Activated CD4-positive, CD25-positive, alpha-beta regulatory T cell (primary cell): ENCODE measurements around the gene ARAP3.

Experiments
- DNase-seq, 4 experiments: peaks; one replicate each; lab custom pipeline; 2025; lab: John Stamatoyannopoulos, UW

ARAP3 gene

GRCh38 chr5:141703133-141703561 is 21.1 kb upstream of the ARAP3 start:
- no peak for DNase-seq

GRCh38 chr5:141701360-141702119 is 19.5 kb upstream of the ARAP3 start:
- DNase-seq, result no peak

GRCh38 chr5:141697586-141697985 is 15.6 kb upstream of the ARAP3 start:
- no peak for DNase-seq

- no peak for DNase-seq
Observed at GRCh38 chr5:141696431-141696830, 14.4 kb upstream of the ARAP3 start.

GRCh38 chr5:141695627-141696215 is 13.7 kb upstream of the ARAP3 start:
- no peak for DNase-seq

GRCh38 chr5:141694479-141694878 is 12.4 kb upstream of the ARAP3 start:
- no peak for DNase-seq

GRCh38 chr5:141692919-141693725 is 11.1 kb upstream of the ARAP3 start:
- DNase-seq, result peak; percentile 49 to 57 (median 54)

- no peak for DNase-seq
Observed at GRCh38 chr5:141692533-141692888, 10.5 kb upstream of the ARAP3 start.

GRCh38 chr5:141691867-141692532 is 10.0 kb upstream of the ARAP3 start:
- DNase-seq, result peak; percentile 61 to 82 (median 76)

GRCh38 chr5:141691286-141691866 is 9.3 kb upstream of the ARAP3 start:
- DNase-seq, result no peak

GRCh38 chr5:141686648-141687416 is 4.8 kb upstream of the ARAP3 start:
- DNase-seq, result no peak

GRCh38 chr5:141685591-141685990 is 3.6 kb upstream of the ARAP3 start:
- DNase-seq, result no peak

- no peak for DNase-seq
Observed at GRCh38 chr5:141683596-141684141, 1.6 kb upstream of the ARAP3 start.

GRCh38 chr5:141681295-141681694 is 735 bp downstream of the ARAP3 start:
- no peak for DNase-seq

- no peak for DNase-seq
Observed at GRCh38 chr5:141680751-141681201, 1.3 kb downstream of the ARAP3 start.

- no peak for DNase-seq
Observed at GRCh38 chr5:141680178-141680577, 1.9 kb downstream of the ARAP3 start.

- no peak for DNase-seq
Observed at GRCh38 chr5:141677415-141677814, 4.6 kb downstream of the ARAP3 start.

GRCh38 chr5:141675672-141676071 is 6.4 kb downstream of the ARAP3 start:
- no peak for DNase-seq

- no peak for DNase-seq
Observed at GRCh38 chr5:141674747-141675146, 7.3 kb downstream of the ARAP3 start.

- no peak for DNase-seq
Observed at GRCh38 chr5:141672841-141673813, 8.9 kb downstream of the ARAP3 start.
